IMR-90 (cell line): ENCODE results near the gene INPP1. TPM values are rescaled to one million over a fixed set of nuclear protein-coding genes. Genes with fewer than 3 reads are reported as not detected.

ENCODE experiments used
- ATAC-seq: fragments of 200-7000 bp; cut with Tn5 transposase; 2 replicates; pipeline ENCODE4 v1.9.1; 2020; ENCODE audit warnings: low read depth, mild to moderate bottlenecking, moderate library complexity
- BruUV-seq: library from RNA; stranded (reverse); fragments of 400-500 nt; replicated peaks from 2 replicates; lab custom pipeline; 2021; lab: Mats Ljungman, UMichigan
- CTCF ChIA-PET: fragments of 300-600 bp; formaldehyde crosslinking; extraction: SDS; loops from one replicate; lab custom pipeline; 2021; ENCODE audit warnings: antibody characterized with exemption; lab: Yijun Ruan, JAX
- POLR2A ChIA-PET: fragments of 300-600 bp; sonication (Branson Sonifier 250); formaldehyde crosslinking; loops from one replicate; lab custom pipeline; 2022; ENCODE audit warnings: antibody characterized with exemption; ENCODE audit not compliant: unreplicated experiment; lab: Charles Lee
- DNase-seq: peaks from one replicate; pipeline ENCODE4 v3.0.0; 2013
- H2AFZ ChIP-seq: replicated peaks from 2 replicates; pipeline ENCODE3; 2013; ENCODE audit warnings: low read length, mild to moderate bottlenecking; ENCODE audit not compliant: poor library complexity
- H2AK5ac ChIP-seq: 2 replicates; pipeline ENCODE4 v1.6.1; 2013; ENCODE audit warnings: low read depth, low read length, inconsistent platforms
- H2AK9ac ChIP-seq: replicated peaks from 2 replicates; pipeline ENCODE3; 2013; ENCODE audit warnings: mild to moderate bottlenecking, low read depth, low read length, moderate library complexity; ENCODE audit not compliant: poor library complexity
- H2BK120ac ChIP-seq: 2 replicates; pipeline ENCODE4 v1.6.1; 2013; ENCODE audit warnings: low read depth, low read length, inconsistent platforms
- H2BK15ac ChIP-seq: 3 replicates; pipeline ENCODE4 v1.6.1; 2013; ENCODE audit warnings: low read depth, low read length, inconsistent platforms
- H2BK20ac ChIP-seq: 2 replicates; pipeline ENCODE4 v1.6.1; 2013; ENCODE audit warnings: low read depth, mild to moderate bottlenecking, inconsistent platforms, low read length, moderate library complexity
- H2BK5ac ChIP-seq: 2 replicates; pipeline ENCODE4 v1.6.1; 2013; ENCODE audit warnings: mild to moderate bottlenecking, low read depth, low read length, inconsistent platforms; ENCODE audit not compliant: poor library complexity, severe bottlenecking
- H3K14ac ChIP-seq: replicated peaks from 2 replicates; pipeline ENCODE4 v1.6.1; 2013; ENCODE audit warnings: low read depth, low read length, inconsistent platforms
- H3K18ac ChIP-seq: 2 replicates; pipeline ENCODE4 v1.6.1; 2013; ENCODE audit warnings: low read depth, low read length, control low read depth
- H3K23ac ChIP-seq: 2 replicates; pipeline ENCODE4 v1.6.1; 2013; ENCODE audit warnings: low read depth, low read length, inconsistent platforms
- H3K27ac ChIP-seq: 2 replicates; pipeline ENCODE4 v1.5.1; 2013; ENCODE audit warnings: mild to moderate bottlenecking, control low read depth, low read length; ENCODE audit not compliant: insufficient read depth
- H3K27me3 ChIP-seq: 2 replicates; pipeline ENCODE4 v1.6.1; 2013; ENCODE audit warnings: low read length; ENCODE audit not compliant: control insufficient read depth, insufficient read depth
- H3K36me3 ChIP-seq: 2 replicates; pipeline ENCODE4 v1.6.1; 2013; ENCODE audit warnings: low read length, mixed read lengths; ENCODE audit not compliant: control insufficient read depth, insufficient read depth
- H3K4ac ChIP-seq: 2 replicates; pipeline ENCODE4 v1.6.1; 2013; ENCODE audit warnings: low read depth, low read length, inconsistent platforms
- H3K4me1 ChIP-seq: 2 replicates; pipeline ENCODE4 v1.6.1; 2013; ENCODE audit warnings: low read length, mixed read lengths; ENCODE audit not compliant: control insufficient read depth, insufficient read depth
- H3K4me2 ChIP-seq: 2 replicates; pipeline ENCODE4 v1.6.1; 2013; ENCODE audit warnings: low read depth, mild to moderate bottlenecking, control low read depth, low read length, moderate library complexity
- H3K4me3 ChIP-seq: 2 replicates; pipeline ENCODE4 v1.5.1; 2013; ENCODE audit warnings: low read depth, mild to moderate bottlenecking, control low read depth, low read length, moderate library complexity; ENCODE audit not compliant: insufficient read depth
- H3K56ac ChIP-seq: 2 replicates; pipeline ENCODE4 v1.6.1; 2013; ENCODE audit warnings: low read length, inconsistent platforms; ENCODE audit not compliant: insufficient read depth; ENCODE audit errors: extremely low read depth
- H3K79me1 ChIP-seq, 2 experiments: 2 replicates each; pipeline ENCODE4 v1.6.1; 2013; ENCODE audit warnings: low read length in 2 of 2, inconsistent platforms in 1 of 2, low read depth in 1 of 2
- H3K9ac ChIP-seq: 2 replicates; pipeline ENCODE4 v1.6.1; 2013; ENCODE audit warnings: low read depth, low read length, control low read depth
- H3K9me1 ChIP-seq: 2 replicates; pipeline ENCODE4 v1.6.1; 2013; ENCODE audit warnings: low read length, inconsistent platforms; ENCODE audit not compliant: insufficient read depth
- H3K9me3 ChIP-seq: 2 replicates; pipeline ENCODE4 v1.6.1; 2013; ENCODE audit warnings: low read length; ENCODE audit not compliant: control insufficient read depth, insufficient read depth
- H4K20me1 ChIP-seq: 2 replicates; pipeline ENCODE4 v1.6.1; 2013; ENCODE audit warnings: low read length, inconsistent platforms; ENCODE audit not compliant: insufficient read depth
- H4K5ac ChIP-seq: 2 replicates; pipeline ENCODE4 v1.6.1; 2013; ENCODE audit warnings: mild to moderate bottlenecking, low read depth, low read length, control low read depth
- H4K8ac ChIP-seq, 2 experiments: 2 replicates each; pipeline ENCODE4 v1.6.1; 2013; ENCODE audit warnings: low read depth in 2 of 2, low read length in 2 of 2, control low read depth in 1 of 2, inconsistent platforms in 1 of 2
- H4K91ac ChIP-seq: 2 replicates; pipeline ENCODE4 v1.6.1; 2013; ENCODE audit warnings: low read depth, low read length, inconsistent platforms; ENCODE audit not compliant: insufficient read depth
- CEBPB ChIP-seq: IDR thresholded peaks from 2 replicates; pipeline ENCODE4 v1.6.1; 2012; ENCODE audit warnings: low read depth, low read length, improper control_type of control experiment
- MAZ ChIP-seq: IDR thresholded peaks from 2 replicates; pipeline ENCODE4 v1.6.1; 2012; ENCODE audit warnings: low read depth, mild to moderate bottlenecking, low read length, improper control_type of control experiment, moderate library complexity, borderline replicate concordance
- MXI1 ChIP-seq: IDR thresholded peaks from 2 replicates; pipeline ENCODE4 v1.6.1; 2012; ENCODE audit warnings: low read depth, mild to moderate bottlenecking, low read length, moderate library complexity, borderline replicate concordance
- NFE2L2 ChIP-seq: fragments of 150-350 bp; IDR thresholded peaks from 2 replicates; pipeline ENCODE4 v1.6.1; 2016; ENCODE audit warnings: low read depth, mild to moderate bottlenecking, low read length
- POLR2A ChIP-seq: IDR thresholded peaks from 2 replicates; pipeline ENCODE4 v1.6.1; 2012; ENCODE audit warnings: mild to moderate bottlenecking, low read depth, low read length
- RAD21 ChIP-seq: IDR thresholded peaks from 2 replicates; pipeline ENCODE4 v1.6.1; 2012; ENCODE audit warnings: low read length, improper control_type of control experiment
- WGBS, 2 experiments: methylation state at CpG; one replicate each; pipeline versions ENCODE4 v1.1.5 to v1.1.7; 2013; ENCODE audit warnings: missing lambda C conversion rate in 2 of 2; ENCODE audit not compliant: insufficient read length in 1 of 2; ENCODE audit errors: extremely low coverage in 2 of 2; 5-methylcytosine and 5-hydroxymethylcytosine counted together
- dilution Hi-C: fragments of 300-500 bp; cut with HindIII; formaldehyde crosslinking; loops from one replicate; pipeline ENCODE4 v1.14.3; 2018; ENCODE audit warnings: low sequenced_read_pairs; ENCODE audit not compliant: unreplicated experiment
- in situ Hi-C: fragments of 300-500 bp; cut with MboI; formaldehyde crosslinking; loops from 3 replicates; pipeline ENCODE4 v1.14.3; 2019; ENCODE audit warnings: low sequenced_read_pairs, inconsistent platforms, mixed read lengths
- intact Hi-C: fragments of 100-400 bp; cut with micrococcal nuclease; formaldehyde crosslinking; loops from 2 replicates; pipeline ENCODE4 v1.10.0; 2022
- polyA plus RNA-seq, 3 experiments: library from polyadenylated mRNA; depleted of rRNA; stranded (reverse); fragments of >200 nt; gene quantifications; 2 replicates each; pipeline ENCODE4 v1.2.3, GENCODE V29; 2012; ENCODE audit warnings: low replicate concordance in 1 of 3
- total RNA-seq: library from RNA; depleted of rRNA; stranded (reverse); fragments of >200 nt; gene quantifications from 2 replicates; pipeline ENCODE4 v1.2.3, GENCODE V29; 2012
- TF ChIP-seq, protein P1 (sequence below): fragments of 150-350 bp; IDR thresholded peaks from 2 replicates; pipeline ENCODE4 v1.6.1; 2016; ENCODE audit warnings: low read depth, mild to moderate bottlenecking, low read length, moderate library complexity, borderline replicate concordance
- TF ChIP-seq, protein P2 (sequence below): conservative IDR thresholded peaks from 2 replicates; pipeline ENCODE4 v1.5.1; 2012; ENCODE audit warnings: mild to moderate bottlenecking, low read depth, low read length, improper control_type of control experiment

INPP1 gene
- total and polyA plus RNA-seq, 2 of the 4 experiments (the other 2 are of a cell fraction): 4.1 to 10.1 TPM

DNA sequence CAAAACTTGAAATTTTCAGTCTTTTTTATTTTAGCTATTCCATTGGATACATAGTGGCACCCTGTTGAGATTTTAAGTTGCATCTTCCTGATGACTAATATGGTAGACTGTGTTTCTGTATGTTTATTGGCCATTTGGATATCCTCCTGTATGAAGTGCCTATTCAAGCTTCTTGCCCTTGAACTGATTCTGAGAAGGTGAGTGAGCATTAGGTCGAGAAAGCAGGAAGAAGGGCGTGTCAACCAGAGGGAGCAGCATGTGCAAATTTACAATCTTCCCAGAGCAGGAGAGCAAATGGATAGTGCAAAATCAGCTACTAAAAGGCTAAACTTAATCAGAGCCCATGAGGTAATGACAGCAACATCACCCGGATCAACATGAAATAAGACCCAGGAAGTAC, 8.6 kb downstream of the INPP1 start:
- H3K27me3 ChIP-seq: no peaks in the 10 kb centered on the region
- H3K4ac ChIP-seq: no peak overlapping the region
- no peak overlapping the region for H2AK5ac ChIP-seq
- no peak overlapping the region for H4K91ac ChIP-seq
- no peaks in the 10 kb centered on the region for H3K9me3 ChIP-seq
- no peak overlapping the region for H2BK20ac ChIP-seq
- in situ Hi-C loops: no loop called here
- H3K4me3 ChIP-seq: no peak overlapping the region
- no peak overlapping the region for H3K18ac ChIP-seq
- no peak overlapping the region for H3K27ac ChIP-seq
- H3K23ac ChIP-seq: peak overlapping the region; percentile 49; the same call in 1 of the 2 replicates
- no CpG with 5 or more reads among the region's 3 CpGs for WGBS, 2 experiments
- peaks cover 23% of the 10 kb centered on the region for H3K9me1 ChIP-seq
- H3K36me3 ChIP-seq: no peaks in the 10 kb centered on the region
- no peak overlapping the region for H2AFZ ChIP-seq
- peaks cover 4% of the 10 kb centered on the region; the same call in 1 of the 2 replicates for H3K4me1 ChIP-seq
- TF ChIP-seq CEBPB: no peak
- TF ChIP-seq MXI1: no peak
- no peak for TF ChIP-seq RAD21
- no peak for TF ChIP-seq POLR2A
- TF ChIP-seq MAZ: no peak
- TF ChIP-seq, protein P1, sequence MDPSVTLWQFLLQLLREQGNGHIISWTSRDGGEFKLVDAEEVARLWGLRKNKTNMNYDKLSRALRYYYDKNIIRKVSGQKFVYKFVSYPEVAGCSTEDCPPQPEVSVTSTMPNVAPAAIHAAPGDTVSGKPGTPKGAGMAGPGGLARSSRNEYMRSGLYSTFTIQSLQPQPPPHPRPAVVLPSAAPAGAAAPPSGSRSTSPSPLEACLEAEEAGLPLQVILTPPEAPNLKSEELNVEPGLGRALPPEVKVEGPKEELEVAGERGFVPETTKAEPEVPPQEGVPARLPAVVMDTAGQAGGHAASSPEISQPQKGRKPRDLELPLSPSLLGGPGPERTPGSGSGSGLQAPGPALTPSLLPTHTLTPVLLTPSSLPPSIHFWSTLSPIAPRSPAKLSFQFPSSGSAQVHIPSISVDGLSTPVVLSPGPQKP: no peak
- TF ChIP-seq, protein P2, sequence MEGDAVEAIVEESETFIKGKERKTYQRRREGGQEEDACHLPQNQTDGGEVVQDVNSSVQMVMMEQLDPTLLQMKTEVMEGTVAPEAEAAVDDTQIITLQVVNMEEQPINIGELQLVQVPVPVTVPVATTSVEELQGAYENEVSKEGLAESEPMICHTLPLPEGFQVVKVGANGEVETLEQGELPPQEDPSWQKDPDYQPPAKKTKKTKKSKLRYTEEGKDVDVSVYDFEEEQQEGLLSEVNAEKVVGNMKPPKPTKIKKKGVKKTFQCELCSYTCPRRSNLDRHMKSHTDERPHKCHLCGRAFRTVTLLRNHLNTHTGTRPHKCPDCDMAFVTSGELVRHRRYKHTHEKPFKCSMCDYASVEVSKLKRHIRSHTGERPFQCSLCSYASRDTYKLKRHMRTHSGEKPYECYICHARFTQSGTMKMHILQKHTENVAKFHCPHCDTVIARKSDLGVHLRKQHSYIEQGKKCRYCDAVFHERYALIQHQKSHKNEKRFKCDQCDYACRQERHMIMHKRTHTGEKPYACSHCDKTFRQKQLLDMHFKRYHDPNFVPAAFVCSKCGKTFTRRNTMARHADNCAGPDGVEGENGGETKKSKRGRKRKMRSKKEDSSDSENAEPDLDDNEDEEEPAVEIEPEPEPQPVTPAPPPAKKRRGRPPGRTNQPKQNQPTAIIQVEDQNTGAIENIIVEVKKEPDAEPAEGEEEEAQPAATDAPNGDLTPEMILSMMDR: no peak
- TF ChIP-seq NFE2L2: no peak
- H3K4me2 ChIP-seq: no peak overlapping the region
- intact Hi-C loops: loop anchor here (10.0 kb wide), 1 partner anchor 453 kb away; no protein-coding TSS in a partner anchor
- H3K79me1 ChIP-seq: peaks cover 12 to 47% of the 10 kb centered on the region in 2 experiments
- H2BK15ac ChIP-seq: no peak overlapping the region
- H3K14ac ChIP-seq: no peak overlapping the region
- H2BK120ac ChIP-seq: no peak overlapping the region
- H4K8ac ChIP-seq: no peak overlapping the region
- H2BK5ac ChIP-seq: no peak overlapping the region
- dilution Hi-C loops: no loop called here
- H3K9ac ChIP-seq: no peak overlapping the region
- 0 out of 2 replicates have a peak, but pooled peaks cover 6% of the 10 kb centered on the region for H4K20me1 ChIP-seq
- no peak overlapping the region for H4K5ac ChIP-seq
- H2AK9ac ChIP-seq: no peak overlapping the region
- DNase-seq (no peak), ATAC-seq (no peak)
- H3K56ac ChIP-seq: no peak overlapping the region
- POLR2A ChIA-PET: no interaction called here
- CTCF ChIA-PET: no interaction called here
- BruUV-seq: no TSS peak
